Left ventricle myocardium inferior (tissue), 1 donor: ENCODE results near the gene KIAA1217. TPM values are rescaled to one million over a fixed set of nuclear protein-coding genes. Genes with fewer than 3 reads are reported as not detected.

ENCODE experiments used
- DNase-seq: peaks from one replicate; pipeline ENCODE4 v3.0.0-alpha.2; 2020
- H3K27ac ChIP-seq: fragments of 200-600 bp; replicated peaks from 2 replicates; pipeline ENCODE4 v1.8.0; 2021
- H3K27me3 ChIP-seq: fragments of 200-600 bp; 2 replicates; pipeline ENCODE4 v1.8.0; 2021; ENCODE audit warnings: low read depth
- H3K36me3 ChIP-seq: fragments of 200-600 bp; 2 replicates; pipeline ENCODE4 v1.8.0; 2021
- H3K4me1 ChIP-seq: fragments of 200-600 bp; 2 replicates; pipeline ENCODE4 v1.8.0; 2021
- H3K4me3 ChIP-seq: fragments of 200-600 bp; 2 replicates; pipeline ENCODE4 v1.8.0; 2021; ENCODE audit warnings: mild to moderate bottlenecking, moderate library complexity
- H3K9me3 ChIP-seq: fragments of 200-600 bp; replicated peaks from 2 replicates; pipeline ENCODE4 v1.8.0; 2021
- CTCF ChIP-seq: fragments of 200-600 bp; IDR thresholded peaks from 2 replicates; pipeline ENCODE4 v1.8.0; 2021; ENCODE audit warnings: antibody characterized with exemption, mild to moderate bottlenecking, borderline replicate concordance
- intact Hi-C: fragments of 100-400 bp; cut with micrococcal nuclease; formaldehyde crosslinking; loops from one replicate; pipeline ENCODE4 v1.11.0; 2022
- total RNA-seq: library from RNA; stranded (reverse); fragmentation: NEBNext Ultra II Directional; extraction: Animal tissue kit (Norgen Biotek cat#: 25700); gene quantifications from one replicate; pipeline ENCODE4 v1.2.1, GENCODE V29; 2021
- donor health status: DM: no; HTN: yes; CAD: no; lungs with severe emphysema.

KIAA1217 gene
- total RNA-seq, 1 donor from 2014 or later, result 30.2 TPM

- Histone ChIP-seq H3K27ac (no peak overlapping the region), H3K9me3 (no peaks in the 10 kb centered on the region), H3K27me3 (no peaks in the 10 kb centered on the region), H3K4me1 (peaks cover 8% of the 10 kb centered on the region), H3K4me3 (no peak overlapping the region), H3K36me3 (no peaks in the 10 kb centered on the region)
- intact Hi-C loops, result no loop called here
- DNase-seq, result no peak
- no peak for TF ChIP-seq CTCF
Measured at GRCh38 chr10:24574578-24575155, 365.7 kb downstream of the KIAA1217 start.

DNA sequence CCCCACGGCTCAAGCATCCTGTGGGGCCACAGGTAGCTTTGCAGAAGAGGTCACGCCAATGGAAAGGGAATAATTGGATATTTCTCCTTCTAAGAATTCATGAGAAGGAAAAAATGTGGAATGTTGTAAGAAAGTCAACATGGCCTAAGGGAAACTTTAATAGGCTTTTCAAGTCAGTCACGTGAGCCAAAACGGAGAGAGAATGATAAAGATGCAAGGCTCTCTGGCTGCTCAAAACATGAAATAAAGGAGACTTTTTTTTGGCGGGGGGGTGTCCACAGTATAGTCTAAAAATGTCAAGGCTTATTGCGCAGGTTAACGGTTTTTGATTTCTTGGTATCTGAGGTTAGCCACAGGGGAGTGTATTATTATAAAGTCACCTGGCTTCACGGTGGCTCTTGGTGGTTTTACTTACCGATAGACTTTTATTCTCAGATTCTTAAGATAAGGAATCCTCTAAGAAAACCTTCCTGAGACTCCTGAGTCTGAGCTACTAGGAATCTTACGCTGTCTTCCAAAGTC, 366.6 kb downstream of the KIAA1217 start:
- no peak overlapping the region for H3K4me3 ChIP-seq
- intact Hi-C loops, result no loop called here
- no peaks in the 10 kb centered on the region for H3K27me3 ChIP-seq
- no peaks in the 10 kb centered on the region for H3K36me3 ChIP-seq
- H3K4me1 ChIP-seq, result peaks cover 8% of the 10 kb centered on the region
- DNase-seq, result no peak
- no peak overlapping the region for H3K27ac ChIP-seq
- H3K9me3 ChIP-seq, result no peaks in the 10 kb centered on the region
- no peak for TF ChIP-seq CTCF

DNA sequence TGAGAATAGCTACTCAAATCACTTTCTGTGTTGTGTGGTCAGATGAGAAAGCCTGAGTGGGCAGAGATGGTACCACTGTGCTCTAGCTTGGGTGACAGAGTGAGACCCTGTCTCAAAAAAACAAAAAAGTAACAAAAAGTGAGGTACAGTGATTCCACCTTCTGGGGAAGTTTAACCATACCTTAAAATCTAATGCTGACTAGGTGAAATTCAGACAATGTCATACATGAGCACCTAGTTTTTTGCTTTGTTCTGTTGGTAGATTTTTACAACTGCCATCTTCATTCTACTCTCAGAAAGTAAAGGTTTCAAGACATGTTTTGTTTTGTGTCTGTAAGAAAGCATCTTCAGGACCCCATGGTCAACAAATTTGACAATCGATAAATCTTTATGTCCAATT, 370.5 kb downstream of the KIAA1217 start:
- H3K4me1 ChIP-seq, result peaks cover 7% of the 10 kb centered on the region
- H3K4me3 ChIP-seq, result no peak overlapping the region
- TF ChIP-seq CTCF, result no peak
- intact Hi-C loops, result no loop called here
- DNase-seq, result no peak
- peaks cover 8% of the 10 kb centered on the region for H3K36me3 ChIP-seq
- H3K9me3 ChIP-seq, result no peaks in the 10 kb centered on the region
- H3K27ac ChIP-seq, result no peak overlapping the region
- H3K27me3 ChIP-seq, result no peaks in the 10 kb centered on the region

DNA sequence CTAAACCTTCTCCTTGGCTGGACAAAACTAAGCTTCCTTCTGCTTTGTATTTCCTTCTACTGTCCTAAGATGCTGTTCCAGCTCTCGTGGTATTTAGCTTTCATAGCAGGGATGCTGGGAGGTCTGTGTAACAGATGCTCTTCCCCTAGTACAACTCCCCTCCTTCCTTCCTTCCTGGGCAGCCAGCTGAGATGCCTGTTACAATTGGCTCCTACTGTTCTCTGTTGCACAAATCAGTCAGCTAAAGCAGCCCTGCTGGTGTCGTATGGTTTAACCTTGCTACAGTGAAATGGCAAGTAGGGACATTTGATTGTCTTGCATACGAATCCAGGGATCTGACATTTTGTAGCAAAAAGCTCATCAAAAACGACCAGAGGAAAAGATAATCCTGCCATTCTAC, 371.0 kb downstream of the KIAA1217 start:
- peaks cover 12% of the 10 kb centered on the region for H3K36me3 ChIP-seq
- TF ChIP-seq CTCF, result no peak
- DNase-seq, result no peak
- intact Hi-C loops, result no loop called here
- H3K27ac ChIP-seq, result no peak overlapping the region
- H3K9me3 ChIP-seq, result no peaks in the 10 kb centered on the region
- peaks cover 2% of the 10 kb centered on the region for H3K4me1 ChIP-seq
- H3K4me3 ChIP-seq, result no peak overlapping the region
- no peaks in the 10 kb centered on the region for H3K27me3 ChIP-seq

DNA sequence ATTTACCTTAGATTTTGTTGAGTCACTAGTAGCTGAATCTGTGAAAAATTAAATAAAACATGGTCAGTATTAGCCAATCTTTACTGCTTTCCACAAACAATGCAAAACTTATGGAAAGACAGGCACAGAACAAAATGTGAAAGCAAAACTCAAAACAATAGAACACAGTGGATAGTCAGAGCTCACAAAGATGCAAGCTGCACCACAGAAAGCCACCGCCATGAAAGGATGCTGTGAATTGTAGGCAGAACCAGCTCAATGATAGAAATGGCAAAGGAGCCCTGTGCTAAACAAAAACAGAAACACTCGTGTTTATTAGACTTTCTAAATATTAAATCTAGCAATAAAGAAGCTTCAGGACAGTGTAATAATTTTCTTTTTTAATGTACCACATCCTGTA, 380.3 kb downstream of the KIAA1217 start:
- Histone ChIP-seq H3K4me1 (no peaks in the 10 kb centered on the region), H3K36me3 (peaks cover 97% of the 10 kb centered on the region), H3K9me3 (no peaks in the 10 kb centered on the region), H3K27ac (no peak overlapping the region), H3K4me3 (no peak overlapping the region), H3K27me3 (no peaks in the 10 kb centered on the region)
- intact Hi-C loops, result no loop called here
- TF ChIP-seq CTCF, result no peak
- DNase-seq, result no peak
